Panc1 (cell line): ENCODE data around the gene HADHB.

Experiments used
- POLR2AphosphoS5 ChIP-seq: IDR thresholded peaks from 2 replicates; pipeline ENCODE4 v1.6.1; 2012; ENCODE audit warnings: mild to moderate bottlenecking, low read depth, low read length, moderate library complexity
- SIN3A ChIP-seq: IDR thresholded peaks from 2 replicates; pipeline ENCODE4 v1.6.1; 2012; ENCODE audit warnings: low read depth, mild to moderate bottlenecking, low read length, moderate library complexity, borderline replicate concordance; ENCODE audit not compliant: insufficient read depth
- TCF7L2 ChIP-seq: IDR thresholded peaks from 2 replicates; pipeline ENCODE4 v1.6.1; 2011; ENCODE audit warnings: mild to moderate bottlenecking, low read depth, low read length, inconsistent platforms
- TF ChIP-seq, protein P1 (sequence below): fragments of 450-650 bp; IDR thresholded peaks from 2 replicates; pipeline ENCODE4 v1.5.1; 2017; ENCODE audit warnings: mild to moderate bottlenecking

DNA sequence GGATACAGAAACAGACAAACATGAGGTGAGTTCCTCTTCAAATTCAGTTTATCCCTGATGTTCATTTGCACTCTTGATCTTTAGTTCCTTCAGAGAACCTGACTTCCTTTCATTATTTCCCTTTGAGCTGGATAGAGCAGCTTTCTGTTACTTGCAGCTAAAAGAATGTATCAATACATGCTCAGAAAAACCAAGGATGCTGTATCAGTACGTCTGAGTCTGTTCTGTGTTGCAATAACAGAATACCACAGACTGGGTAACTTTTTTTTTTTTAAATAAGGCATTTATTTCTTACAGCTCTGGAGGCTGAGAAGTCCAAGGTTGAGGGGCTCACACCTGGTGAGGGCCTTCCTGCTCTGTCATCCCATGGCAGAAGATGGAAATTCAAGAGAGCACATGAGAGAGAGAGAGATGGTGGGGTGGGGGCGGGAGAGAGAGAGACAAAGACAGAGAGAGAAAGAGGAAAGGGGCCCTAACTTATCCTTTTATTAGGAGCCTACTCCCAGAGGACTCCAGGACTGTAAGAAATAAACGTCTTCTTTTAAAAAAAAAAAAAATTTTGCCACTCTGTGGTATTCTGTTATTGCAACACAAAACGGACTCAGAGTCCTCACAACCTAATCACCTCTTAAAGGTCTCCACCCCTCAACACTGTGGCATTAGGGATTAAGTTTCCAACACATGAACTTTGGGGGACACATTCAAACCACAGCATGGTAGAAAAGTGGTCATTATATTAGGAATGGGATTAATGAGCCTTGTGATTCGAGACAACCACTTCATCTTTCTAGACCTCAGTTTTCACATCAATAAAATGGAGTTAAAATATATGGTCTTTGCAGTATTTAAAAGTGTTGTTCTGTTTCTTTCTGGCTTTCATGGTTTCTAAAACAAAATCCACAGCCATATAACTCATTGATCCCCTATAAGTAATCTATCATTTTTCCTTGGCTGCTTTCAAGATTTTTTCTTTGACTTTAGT lies 82.8 kb downstream of the HADHB start:
- TF ChIP-seq, protein P1, sequence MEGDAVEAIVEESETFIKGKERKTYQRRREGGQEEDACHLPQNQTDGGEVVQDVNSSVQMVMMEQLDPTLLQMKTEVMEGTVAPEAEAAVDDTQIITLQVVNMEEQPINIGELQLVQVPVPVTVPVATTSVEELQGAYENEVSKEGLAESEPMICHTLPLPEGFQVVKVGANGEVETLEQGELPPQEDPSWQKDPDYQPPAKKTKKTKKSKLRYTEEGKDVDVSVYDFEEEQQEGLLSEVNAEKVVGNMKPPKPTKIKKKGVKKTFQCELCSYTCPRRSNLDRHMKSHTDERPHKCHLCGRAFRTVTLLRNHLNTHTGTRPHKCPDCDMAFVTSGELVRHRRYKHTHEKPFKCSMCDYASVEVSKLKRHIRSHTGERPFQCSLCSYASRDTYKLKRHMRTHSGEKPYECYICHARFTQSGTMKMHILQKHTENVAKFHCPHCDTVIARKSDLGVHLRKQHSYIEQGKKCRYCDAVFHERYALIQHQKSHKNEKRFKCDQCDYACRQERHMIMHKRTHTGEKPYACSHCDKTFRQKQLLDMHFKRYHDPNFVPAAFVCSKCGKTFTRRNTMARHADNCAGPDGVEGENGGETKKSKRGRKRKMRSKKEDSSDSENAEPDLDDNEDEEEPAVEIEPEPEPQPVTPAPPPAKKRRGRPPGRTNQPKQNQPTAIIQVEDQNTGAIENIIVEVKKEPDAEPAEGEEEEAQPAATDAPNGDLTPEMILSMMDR: no peak
- TF ChIP-seq SIN3A (no peak), POLR2AphosphoS5 (no peak), TCF7L2 (no peak)
